Ascending aorta (tissue), 2 donors: ENCODE data around the gene HDAC7. TPM values are rescaled to one million over a fixed set of nuclear protein-coding genes. Genes with fewer than 3 reads are reported as not detected.

Experiments
- DNase-seq, 2 donors: peaks; one replicate each; pipeline ENCODE4 v3.0.0-alpha.2; 2019; ENCODE audit warnings: low spot score in 2 of 2
- H3K27ac ChIP-seq, 2 donors: fragments of 200-600 bp; sonication (generic); one replicate each; pipeline ENCODE4 v1.5.1; 2016 to 2017; ENCODE audit warnings: mild to moderate bottlenecking in 1 of 2
- H3K27me3 ChIP-seq: fragments of 200-600 bp; sonication (generic); one replicate; pipeline ENCODE4 v1.5.1; 2017
- H3K36me3 ChIP-seq, 2 donors: fragments of 200-600 bp; sonication (generic); one replicate each; pipeline ENCODE4 v1.5.1; 2016
- H3K4me1 ChIP-seq, 2 donors: fragments of 200-600 bp; sonication (generic); one replicate each; pipeline ENCODE4 v1.5.1; 2016 to 2017; ENCODE audit warnings: mild to moderate bottlenecking in 1 of 2
- H3K4me3 ChIP-seq, 2 donors: fragments of 200-600 bp; sonication (generic); one replicate each; pipeline ENCODE4 v1.5.1; 2016 to 2017; ENCODE audit warnings: mild to moderate bottlenecking in 1 of 2
- H3K9me3 ChIP-seq, 2 donors: fragments of 200-600 bp; sonication (generic); one replicate each; pipeline ENCODE4 v1.5.1; 2016
- intact Hi-C: fragments of 100-400 bp; cut with DNase I; formaldehyde crosslinking; loops from one replicate; pipeline ENCODE4 v1.15.1; 2023
- total RNA-seq: library from RNA; depleted of rRNA; stranded (reverse); fragments of >200 nt; gene quantifications from one replicate; pipeline ENCODE4 v1.1.0, GENCODE V29; 2016
- TF ChIP-seq, protein P1 (sequence below), 3 experiments: fragments of 200-600 bp in 2 of 3; fragments of 450-650 bp in 1 of 3; sonication (generic) in 2 of 3; IDR thresholded peaks; one replicate each; pipeline ENCODE4 v1.5.1; 2016 to 2019; ENCODE audit warnings: antibody characterized with exemption in 3 of 3, mild to moderate bottlenecking in 1 of 3, moderate library complexity in 1 of 3

The HDAC7 gene
- total RNA-seq, 1 donor from 2014 or later, result 202 TPM

DNA sequence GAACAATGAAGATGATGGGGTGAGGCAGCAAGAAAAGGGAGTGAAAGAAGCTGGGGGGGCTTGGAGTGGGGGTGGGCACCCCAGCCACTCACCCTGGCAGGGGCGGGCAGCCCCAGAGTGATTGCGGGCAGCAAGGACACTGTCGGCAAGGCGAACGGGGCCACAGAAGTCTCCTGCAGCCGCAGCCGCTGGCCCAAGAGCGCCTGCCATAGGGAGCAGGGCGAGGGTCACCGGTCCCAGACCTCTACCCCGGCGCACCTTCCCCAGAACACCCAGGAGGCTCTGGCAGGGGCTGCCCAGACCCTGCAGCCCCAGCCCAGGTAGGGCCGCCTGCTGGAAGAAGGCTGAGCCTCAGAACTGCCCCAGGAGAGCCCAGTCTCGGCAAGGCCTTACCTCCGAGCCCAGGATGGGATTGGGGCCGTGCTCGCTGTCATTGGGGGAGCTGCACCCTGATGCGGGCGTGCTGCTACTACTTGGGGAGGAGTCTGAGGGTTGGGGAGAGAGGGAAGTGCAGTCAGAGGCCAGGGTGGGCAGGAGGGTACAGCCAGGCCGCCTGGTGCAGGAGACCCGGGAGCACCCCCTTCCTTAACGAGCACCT is 23.8 kb downstream of the HDAC7 start:
- no peak for DNase-seq
- Histone ChIP-seq H3K27me3 (no peaks in the 10 kb centered on the region), H3K9me3 (no peaks in the 10 kb centered on the region), H3K4me3 (no peak overlapping the region), H3K27ac (peak overlapping the region in 1 of 2 donors; percentile 20), H3K36me3 (peaks cover 79 to 83% of the 10 kb centered on the region in 2 donors), H3K4me1 (peaks cover 16 to 23% of the 10 kb centered on the region in 2 donors)
- intact Hi-C loops, result no loop called here
- TF ChIP-seq, protein P1, sequence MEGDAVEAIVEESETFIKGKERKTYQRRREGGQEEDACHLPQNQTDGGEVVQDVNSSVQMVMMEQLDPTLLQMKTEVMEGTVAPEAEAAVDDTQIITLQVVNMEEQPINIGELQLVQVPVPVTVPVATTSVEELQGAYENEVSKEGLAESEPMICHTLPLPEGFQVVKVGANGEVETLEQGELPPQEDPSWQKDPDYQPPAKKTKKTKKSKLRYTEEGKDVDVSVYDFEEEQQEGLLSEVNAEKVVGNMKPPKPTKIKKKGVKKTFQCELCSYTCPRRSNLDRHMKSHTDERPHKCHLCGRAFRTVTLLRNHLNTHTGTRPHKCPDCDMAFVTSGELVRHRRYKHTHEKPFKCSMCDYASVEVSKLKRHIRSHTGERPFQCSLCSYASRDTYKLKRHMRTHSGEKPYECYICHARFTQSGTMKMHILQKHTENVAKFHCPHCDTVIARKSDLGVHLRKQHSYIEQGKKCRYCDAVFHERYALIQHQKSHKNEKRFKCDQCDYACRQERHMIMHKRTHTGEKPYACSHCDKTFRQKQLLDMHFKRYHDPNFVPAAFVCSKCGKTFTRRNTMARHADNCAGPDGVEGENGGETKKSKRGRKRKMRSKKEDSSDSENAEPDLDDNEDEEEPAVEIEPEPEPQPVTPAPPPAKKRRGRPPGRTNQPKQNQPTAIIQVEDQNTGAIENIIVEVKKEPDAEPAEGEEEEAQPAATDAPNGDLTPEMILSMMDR (IDR thresholded peaks at IDR 0.05), result no peak

DNA sequence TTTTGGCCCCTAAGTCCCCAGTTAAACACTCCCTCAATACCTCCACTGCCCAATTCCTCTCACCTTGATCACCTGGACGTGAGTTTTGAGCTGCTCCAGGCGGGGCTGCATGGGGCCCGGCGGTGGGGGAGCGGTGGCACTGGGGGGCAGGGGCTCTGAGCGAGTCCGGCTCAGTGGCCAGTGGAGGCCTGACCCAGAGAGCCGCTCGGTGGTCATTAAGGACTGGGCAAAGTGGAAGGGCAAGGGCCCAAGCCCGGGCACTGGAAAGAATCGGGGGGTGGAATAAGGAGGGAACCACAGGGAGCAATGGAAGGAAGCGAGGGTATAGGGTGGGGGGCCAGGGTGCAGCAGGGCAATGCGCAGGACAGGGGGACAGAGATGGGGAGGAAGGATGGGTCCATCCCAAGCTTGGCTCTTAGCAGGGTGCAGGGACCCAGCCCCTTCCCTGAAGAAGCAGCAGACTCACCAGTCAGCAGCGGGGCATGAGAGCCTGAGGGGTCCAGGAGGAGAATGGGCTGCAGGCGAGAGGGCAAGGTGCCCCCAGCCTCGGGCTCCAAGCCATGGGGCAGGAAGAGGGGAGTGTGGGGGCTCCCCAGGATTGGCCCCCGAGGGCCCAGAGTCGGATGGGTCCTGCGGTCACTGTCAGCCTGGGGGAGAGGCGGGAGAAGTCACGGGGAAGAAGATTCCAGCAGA is 24.4 kb downstream of the HDAC7 start:
- Histone ChIP-seq H3K27me3 (no peaks in the 10 kb centered on the region), H3K4me1 (peaks cover 15 to 17% of the 10 kb centered on the region in 2 donors), H3K4me3 (no peak overlapping the region), H3K27ac (peak overlapping the region; percentile 7 to 20), H3K9me3 (no peaks in the 10 kb centered on the region), H3K36me3 (peaks cover 85 to 89% of the 10 kb centered on the region in 2 donors)
- intact Hi-C loops, result no loop called here
- TF ChIP-seq, protein P1 (IDR thresholded peaks at IDR 0.05), result no peak
- DNase-seq, result no peak

DNA sequence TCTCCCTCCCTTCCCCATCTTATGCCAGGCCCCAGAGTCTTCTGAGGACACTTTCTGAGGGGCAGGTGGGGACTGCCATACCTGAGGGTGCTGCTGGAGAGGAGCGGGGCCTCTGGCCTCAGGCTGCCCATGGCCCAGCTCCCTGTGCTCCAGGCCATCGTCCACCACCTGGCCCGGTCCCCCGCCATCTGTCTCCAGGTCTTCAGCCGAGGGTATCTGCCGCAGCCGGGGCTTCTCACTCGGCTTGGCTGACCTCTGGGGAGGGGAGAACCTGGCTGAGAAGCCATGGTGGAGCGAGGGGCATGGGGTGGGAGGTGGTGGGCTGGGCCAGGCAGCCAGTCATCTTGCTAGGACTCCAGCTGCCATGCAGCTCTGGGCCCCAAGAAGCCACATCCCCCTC is 25.0 kb downstream of the HDAC7 start:
- Histone ChIP-seq H3K4me3 (no peak overlapping the region), H3K9me3 (no peaks in the 10 kb centered on the region), H3K4me1 (peaks cover 10 to 11% of the 10 kb centered on the region in 2 donors), H3K27ac (peak overlapping the region; percentile 7 to 20), H3K27me3 (no peaks in the 10 kb centered on the region), H3K36me3 (peaks cover 91 to 95% of the 10 kb centered on the region in 2 donors)
- intact Hi-C loops, result no loop called here
- DNase-seq, result no peak
- TF ChIP-seq, protein P1 (IDR thresholded peaks at IDR 0.05), result no peak

DNA sequence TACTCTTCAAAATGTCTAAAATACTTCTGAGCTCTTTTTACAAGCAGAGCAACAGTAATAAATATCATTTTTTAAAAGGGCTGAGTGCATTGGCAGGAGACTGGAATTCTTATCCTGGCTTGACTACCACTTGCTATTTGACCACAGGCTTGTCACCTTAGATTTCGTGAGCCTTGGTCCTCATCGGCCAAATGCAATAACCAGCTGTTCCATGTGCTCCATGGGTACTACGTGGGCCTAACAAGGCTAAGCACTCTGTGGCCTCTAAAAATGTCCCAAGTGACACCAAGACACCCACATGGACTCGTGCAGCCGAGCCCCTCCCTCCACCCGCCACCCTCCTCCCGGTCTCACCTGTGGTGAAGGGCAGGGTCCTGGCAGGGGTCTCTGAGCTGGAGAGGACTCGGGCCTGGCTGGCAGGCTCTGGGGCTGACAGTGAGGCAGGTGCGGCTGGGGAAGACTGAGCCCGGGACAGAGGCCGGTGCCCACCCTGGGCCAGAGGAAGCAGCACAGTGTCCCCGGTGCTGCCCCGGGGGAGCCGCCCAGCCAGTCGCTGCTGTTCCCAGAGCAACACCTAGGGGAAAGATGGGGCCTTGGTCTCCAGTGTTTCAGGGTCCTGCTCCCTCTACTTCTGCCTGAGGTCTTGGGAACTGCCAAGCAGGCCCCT is 26.6 kb downstream of the HDAC7 start:
- H3K27me3 ChIP-seq, result no peaks in the 10 kb centered on the region
- H3K27ac ChIP-seq, result peak overlapping the region; percentile 16 to 69
- H3K36me3 ChIP-seq, result peaks cover 98 to 100% of the 10 kb centered on the region in 2 donors
- intact Hi-C loops, result no loop called here
- no peaks in the 10 kb centered on the region for H3K9me3 ChIP-seq
- DNase-seq, result no peak
- H3K4me1 ChIP-seq, result peaks cover 1 to 3% of the 10 kb centered on the region in 2 donors
- TF ChIP-seq, protein P1 (IDR thresholded peaks at IDR 0.05), result no peak
- no peak overlapping the region for H3K4me3 ChIP-seq

DNA sequence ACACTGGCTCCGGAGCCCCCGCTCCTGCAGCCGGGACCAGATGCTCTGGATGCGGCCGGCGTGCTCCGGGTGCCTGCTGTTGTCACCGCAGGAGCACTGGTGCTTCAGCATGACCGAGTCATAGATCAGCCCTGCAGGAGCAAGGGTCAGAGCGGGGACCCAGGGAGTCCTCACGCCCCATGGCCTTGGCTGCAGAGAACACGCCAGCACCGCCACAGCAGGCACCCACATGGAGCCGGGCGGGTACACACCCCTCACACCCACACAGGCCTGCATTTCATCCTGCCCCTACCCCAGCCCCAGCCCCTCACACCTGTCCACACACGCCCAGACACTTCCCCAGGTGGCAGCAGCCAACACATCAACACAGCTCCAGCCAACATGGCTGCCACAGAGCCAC is 27.8 kb downstream of the HDAC7 start:
- TF ChIP-seq, protein P1 (IDR thresholded peaks at IDR 0.05), result no peak
- H3K4me1 ChIP-seq, result peaks cover 0 to 3% of the 10 kb centered on the region in 2 donors
- no peaks in the 10 kb centered on the region for H3K9me3 ChIP-seq
- intact Hi-C loops, result no loop called here
- no peak for DNase-seq
- no peaks in the 10 kb centered on the region for H3K27me3 ChIP-seq
- H3K4me3 ChIP-seq, result no peak overlapping the region
- H3K27ac ChIP-seq, result peak overlapping the region; percentile 28 to 69
- peaks cover 98 to 100% of the 10 kb centered on the region in 2 donors for H3K36me3 ChIP-seq
